IMR-90 (cell line): ENCODE results near the gene NES. TPM values are rescaled to one million over a fixed set of nuclear protein-coding genes. Genes with fewer than 3 reads are reported as not detected.

Experiments
- ATAC-seq: fragments of 200-7000 bp; cut with Tn5 transposase; 2 replicates; pipeline ENCODE4 v1.9.1; 2020; ENCODE audit warnings: low read depth, mild to moderate bottlenecking, moderate library complexity
- BruUV-seq: library from RNA; stranded (reverse); fragments of 400-500 nt; replicated peaks from 2 replicates; lab custom pipeline; 2021; lab: Mats Ljungman, UMichigan
- CTCF ChIA-PET: fragments of 300-600 bp; formaldehyde crosslinking; extraction: SDS; loops from one replicate; lab custom pipeline; 2021; ENCODE audit warnings: antibody characterized with exemption; lab: Yijun Ruan, JAX
- POLR2A ChIA-PET: fragments of 300-600 bp; sonication (Branson Sonifier 250); formaldehyde crosslinking; loops from one replicate; lab custom pipeline; 2022; ENCODE audit warnings: antibody characterized with exemption; ENCODE audit not compliant: unreplicated experiment; lab: Charles Lee
- DNase-seq: peaks from one replicate; pipeline ENCODE4 v3.0.0; 2013
- H2AFZ ChIP-seq: replicated peaks from 2 replicates; pipeline ENCODE3; 2013; ENCODE audit warnings: low read length, mild to moderate bottlenecking; ENCODE audit not compliant: poor library complexity
- H2AK5ac ChIP-seq: 2 replicates; pipeline ENCODE4 v1.6.1; 2013; ENCODE audit warnings: low read depth, low read length, inconsistent platforms
- H2AK9ac ChIP-seq: replicated peaks from 2 replicates; pipeline ENCODE3; 2013; ENCODE audit warnings: mild to moderate bottlenecking, low read depth, low read length, moderate library complexity; ENCODE audit not compliant: poor library complexity
- H2BK120ac ChIP-seq: 2 replicates; pipeline ENCODE4 v1.6.1; 2013; ENCODE audit warnings: low read depth, low read length, inconsistent platforms
- H2BK15ac ChIP-seq: 3 replicates; pipeline ENCODE4 v1.6.1; 2013; ENCODE audit warnings: low read depth, low read length, inconsistent platforms
- H2BK20ac ChIP-seq: 2 replicates; pipeline ENCODE4 v1.6.1; 2013; ENCODE audit warnings: low read depth, mild to moderate bottlenecking, inconsistent platforms, low read length, moderate library complexity
- H2BK5ac ChIP-seq: 2 replicates; pipeline ENCODE4 v1.6.1; 2013; ENCODE audit warnings: mild to moderate bottlenecking, low read depth, low read length, inconsistent platforms; ENCODE audit not compliant: poor library complexity, severe bottlenecking
- H3K14ac ChIP-seq: replicated peaks from 2 replicates; pipeline ENCODE4 v1.6.1; 2013; ENCODE audit warnings: low read depth, low read length, inconsistent platforms
- H3K18ac ChIP-seq: 2 replicates; pipeline ENCODE4 v1.6.1; 2013; ENCODE audit warnings: low read depth, low read length, control low read depth
- H3K23ac ChIP-seq: 2 replicates; pipeline ENCODE4 v1.6.1; 2013; ENCODE audit warnings: low read depth, low read length, inconsistent platforms
- H3K27ac ChIP-seq: 2 replicates; pipeline ENCODE4 v1.5.1; 2013; ENCODE audit warnings: mild to moderate bottlenecking, control low read depth, low read length; ENCODE audit not compliant: insufficient read depth
- H3K27me3 ChIP-seq: 2 replicates; pipeline ENCODE4 v1.6.1; 2013; ENCODE audit warnings: low read length; ENCODE audit not compliant: control insufficient read depth, insufficient read depth
- H3K36me3 ChIP-seq: 2 replicates; pipeline ENCODE4 v1.6.1; 2013; ENCODE audit warnings: low read length, mixed read lengths; ENCODE audit not compliant: control insufficient read depth, insufficient read depth
- H3K4ac ChIP-seq: 2 replicates; pipeline ENCODE4 v1.6.1; 2013; ENCODE audit warnings: low read depth, low read length, inconsistent platforms
- H3K4me1 ChIP-seq: 2 replicates; pipeline ENCODE4 v1.6.1; 2013; ENCODE audit warnings: low read length, mixed read lengths; ENCODE audit not compliant: control insufficient read depth, insufficient read depth
- H3K4me2 ChIP-seq: 2 replicates; pipeline ENCODE4 v1.6.1; 2013; ENCODE audit warnings: low read depth, mild to moderate bottlenecking, control low read depth, low read length, moderate library complexity
- H3K4me3 ChIP-seq: 2 replicates; pipeline ENCODE4 v1.5.1; 2013; ENCODE audit warnings: low read depth, mild to moderate bottlenecking, control low read depth, low read length, moderate library complexity; ENCODE audit not compliant: insufficient read depth
- H3K56ac ChIP-seq: 2 replicates; pipeline ENCODE4 v1.6.1; 2013; ENCODE audit warnings: low read length, inconsistent platforms; ENCODE audit not compliant: insufficient read depth; ENCODE audit errors: extremely low read depth
- H3K79me1 ChIP-seq, 2 experiments: 2 replicates each; pipeline ENCODE4 v1.6.1; 2013; ENCODE audit warnings: low read length in 2 of 2, inconsistent platforms in 1 of 2, low read depth in 1 of 2
- H3K9ac ChIP-seq: 2 replicates; pipeline ENCODE4 v1.6.1; 2013; ENCODE audit warnings: low read depth, low read length, control low read depth
- H3K9me1 ChIP-seq: 2 replicates; pipeline ENCODE4 v1.6.1; 2013; ENCODE audit warnings: low read length, inconsistent platforms; ENCODE audit not compliant: insufficient read depth
- H3K9me3 ChIP-seq: 2 replicates; pipeline ENCODE4 v1.6.1; 2013; ENCODE audit warnings: low read length; ENCODE audit not compliant: control insufficient read depth, insufficient read depth
- H4K20me1 ChIP-seq: 2 replicates; pipeline ENCODE4 v1.6.1; 2013; ENCODE audit warnings: low read length, inconsistent platforms; ENCODE audit not compliant: insufficient read depth
- H4K5ac ChIP-seq: 2 replicates; pipeline ENCODE4 v1.6.1; 2013; ENCODE audit warnings: mild to moderate bottlenecking, low read depth, low read length, control low read depth
- H4K8ac ChIP-seq, 2 experiments: 2 replicates each; pipeline ENCODE4 v1.6.1; 2013; ENCODE audit warnings: low read depth in 2 of 2, low read length in 2 of 2, control low read depth in 1 of 2, inconsistent platforms in 1 of 2
- H4K91ac ChIP-seq: 2 replicates; pipeline ENCODE4 v1.6.1; 2013; ENCODE audit warnings: low read depth, low read length, inconsistent platforms; ENCODE audit not compliant: insufficient read depth
- BHLHE40 ChIP-seq: fragments of 150-350 bp; IDR thresholded peaks from 2 replicates; pipeline ENCODE4 v1.6.1; 2016; ENCODE audit warnings: mild to moderate bottlenecking, low read depth, low read length
- ELK1 ChIP-seq: fragments of 150-350 bp; IDR thresholded peaks from 2 replicates; pipeline ENCODE4 v1.6.1; 2016; ENCODE audit warnings: low read depth, mild to moderate bottlenecking, low read length, moderate library complexity, borderline replicate concordance
- FOS ChIP-seq: fragments of 150-350 bp; IDR thresholded peaks from 2 replicates; pipeline ENCODE4 v1.6.1; 2016; ENCODE audit warnings: low read depth, low read length
- MAZ ChIP-seq: IDR thresholded peaks from 2 replicates; pipeline ENCODE4 v1.6.1; 2012; ENCODE audit warnings: low read depth, mild to moderate bottlenecking, low read length, improper control_type of control experiment, moderate library complexity, borderline replicate concordance
- MXI1 ChIP-seq: IDR thresholded peaks from 2 replicates; pipeline ENCODE4 v1.6.1; 2012; ENCODE audit warnings: low read depth, mild to moderate bottlenecking, low read length, moderate library complexity, borderline replicate concordance
- POLR2A ChIP-seq: IDR thresholded peaks from 2 replicates; pipeline ENCODE4 v1.6.1; 2012; ENCODE audit warnings: mild to moderate bottlenecking, low read depth, low read length
- RFX5 ChIP-seq: IDR thresholded peaks from 2 replicates; pipeline ENCODE4 v1.8.0; 2012; ENCODE audit warnings: low read depth, mild to moderate bottlenecking, low read length, moderate library complexity
- WGBS, 2 experiments: methylation state at CpG; one replicate each; pipeline versions ENCODE4 v1.1.5 to v1.1.7; 2013; ENCODE audit warnings: missing lambda C conversion rate in 2 of 2; ENCODE audit not compliant: insufficient read length in 1 of 2; ENCODE audit errors: extremely low coverage in 2 of 2; 5-methylcytosine and 5-hydroxymethylcytosine counted together
- dilution Hi-C: fragments of 300-500 bp; cut with HindIII; formaldehyde crosslinking; loops from one replicate; pipeline ENCODE4 v1.14.3; 2018; ENCODE audit warnings: low sequenced_read_pairs; ENCODE audit not compliant: unreplicated experiment
- in situ Hi-C: fragments of 300-500 bp; cut with MboI; formaldehyde crosslinking; loops from 3 replicates; pipeline ENCODE4 v1.14.3; 2019; ENCODE audit warnings: low sequenced_read_pairs, inconsistent platforms, mixed read lengths
- intact Hi-C: fragments of 100-400 bp; cut with micrococcal nuclease; formaldehyde crosslinking; loops from 2 replicates; pipeline ENCODE4 v1.10.0; 2022
- polyA plus RNA-seq, 3 experiments: library from polyadenylated mRNA; depleted of rRNA; stranded (reverse); fragments of >200 nt; gene quantifications; 2 replicates each; pipeline ENCODE4 v1.2.3, GENCODE V29; 2012; ENCODE audit warnings: low replicate concordance in 1 of 3
- total RNA-seq: library from RNA; depleted of rRNA; stranded (reverse); fragments of >200 nt; gene quantifications from 2 replicates; pipeline ENCODE4 v1.2.3, GENCODE V29; 2012
- TF ChIP-seq, protein P1 (sequence below): conservative IDR thresholded peaks from 2 replicates; pipeline ENCODE4 v1.5.1; 2012; ENCODE audit warnings: mild to moderate bottlenecking, low read depth, low read length, improper control_type of control experiment

Gene NES
- total and polyA plus RNA-seq, 2 of the 4 experiments (the other 2 are of a cell fraction) = 25.3 to 40.1 TPM

DNA sequence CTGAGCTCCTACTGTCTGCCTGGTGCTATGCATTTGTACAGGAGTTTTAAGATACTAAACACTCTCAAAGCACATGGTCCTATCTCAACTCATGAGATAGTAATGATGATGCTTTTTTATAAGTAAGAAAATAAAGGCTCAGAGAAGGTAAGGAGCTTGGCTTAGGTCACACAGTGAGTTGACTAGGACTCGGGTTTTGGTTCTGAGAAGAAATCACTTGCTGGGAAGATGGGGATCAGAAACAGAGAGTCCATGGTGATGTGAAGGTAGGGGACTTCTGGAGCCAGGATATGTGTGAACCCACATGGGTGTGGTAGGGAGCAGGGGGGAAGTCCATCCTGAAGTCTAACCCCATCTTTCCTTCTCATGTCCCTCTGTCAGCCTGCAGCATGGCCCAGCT lies 31.5 kb downstream of the NES start:
- Histone ChIP-seq H2BK120ac (no peak overlapping the region), H2AK5ac (no peak overlapping the region), H3K27me3 (peaks cover 96% of the 10 kb centered on the region), H2BK20ac (no peak overlapping the region), H4K5ac (no peak overlapping the region), H3K36me3 (no peaks in the 10 kb centered on the region), H3K18ac (no peak overlapping the region), H3K4me3 (no peak overlapping the region), H3K9me3 (0 out of 2 replicates have a peak, but pooled peaks cover 1% of the 10 kb centered on the region), H3K4me1 (no peaks in the 10 kb centered on the region; the same call in 1 of the 2 replicates), H3K9ac (no peak overlapping the region), H3K27ac (no peak overlapping the region), H2AK9ac (no peak overlapping the region), H4K20me1 (peaks cover 15% of the 10 kb centered on the region; the same call in 1 of the 2 replicates), H3K9me1 (no peaks in the 10 kb centered on the region), H2BK5ac (no peak overlapping the region), H3K14ac (no peak overlapping the region), H3K79me1 (no peaks in the 10 kb centered on the region), H3K23ac (no peak overlapping the region), H3K4me2 (no peak overlapping the region), H2AFZ (no peak overlapping the region), H4K91ac (no peak overlapping the region), H4K8ac (no peak overlapping the region), H3K4ac (no peak overlapping the region), H2BK15ac (no peak overlapping the region), H3K56ac (no peak overlapping the region)
- intact Hi-C loops = no loop called here
- DNase-seq = no peak
- no CpG with 5 or more reads among the region's 1 CpG for WGBS, 2 experiments
- in situ Hi-C loops = no loop called here
- dilution Hi-C loops = no loop called here
- POLR2A ChIA-PET = no interaction called here
- TF ChIP-seq MXI1 = no peak
- no peak for TF ChIP-seq ELK1
- TF ChIP-seq MAZ = no peak
- no peak for TF ChIP-seq FOS
- TF ChIP-seq RFX5 = no peak
- no peak for TF ChIP-seq POLR2A
- TF ChIP-seq BHLHE40 = no peak
- TF ChIP-seq, protein P1, sequence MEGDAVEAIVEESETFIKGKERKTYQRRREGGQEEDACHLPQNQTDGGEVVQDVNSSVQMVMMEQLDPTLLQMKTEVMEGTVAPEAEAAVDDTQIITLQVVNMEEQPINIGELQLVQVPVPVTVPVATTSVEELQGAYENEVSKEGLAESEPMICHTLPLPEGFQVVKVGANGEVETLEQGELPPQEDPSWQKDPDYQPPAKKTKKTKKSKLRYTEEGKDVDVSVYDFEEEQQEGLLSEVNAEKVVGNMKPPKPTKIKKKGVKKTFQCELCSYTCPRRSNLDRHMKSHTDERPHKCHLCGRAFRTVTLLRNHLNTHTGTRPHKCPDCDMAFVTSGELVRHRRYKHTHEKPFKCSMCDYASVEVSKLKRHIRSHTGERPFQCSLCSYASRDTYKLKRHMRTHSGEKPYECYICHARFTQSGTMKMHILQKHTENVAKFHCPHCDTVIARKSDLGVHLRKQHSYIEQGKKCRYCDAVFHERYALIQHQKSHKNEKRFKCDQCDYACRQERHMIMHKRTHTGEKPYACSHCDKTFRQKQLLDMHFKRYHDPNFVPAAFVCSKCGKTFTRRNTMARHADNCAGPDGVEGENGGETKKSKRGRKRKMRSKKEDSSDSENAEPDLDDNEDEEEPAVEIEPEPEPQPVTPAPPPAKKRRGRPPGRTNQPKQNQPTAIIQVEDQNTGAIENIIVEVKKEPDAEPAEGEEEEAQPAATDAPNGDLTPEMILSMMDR = no peak
- no peak for ATAC-seq
- no TSS peak for BruUV-seq
- CTCF ChIA-PET = no interaction called here
